HepG2 (cell line): ENCODE results near the gene SLC1A2. TPM values are rescaled to one million over a fixed set of nuclear protein-coding genes. Genes with fewer than 3 reads are reported as not detected.

Experiments
- AKAP8 ChIP-seq: sonication (generic); formaldehyde crosslinking; IDR thresholded peaks from 2 replicates; pipeline ENCODE4 v1.5.1; 2020; ENCODE audit warnings: mild to moderate bottlenecking, missing genetic modification reagents
- CHD4 ChIP-seq: fragments of 200-600 bp; sonication (generic); IDR thresholded peaks from 2 replicates; pipeline ENCODE4 v1.7.0; 2017; ENCODE audit warnings: mild to moderate bottlenecking, low read length, borderline replicate concordance
- DNMT3B ChIP-seq: conservative IDR thresholded peaks from 2 replicates; pipeline ENCODE4 v1.6.1; 2016; ENCODE audit warnings: missing biosample characterization, control low read depth
- GATAD2A ChIP-seq: IDR thresholded peaks from 2 replicates; pipeline ENCODE4 v1.6.1; 2016
- MIER2 ChIP-seq: IDR thresholded peaks from 2 replicates; pipeline ENCODE4 v1.6.1; 2016; ENCODE audit warnings: missing biosample characterization, missing genetic modification reagents
- NR2F2 ChIP-seq: IDR thresholded peaks from 2 replicates; pipeline ENCODE4 v1.6.1; 2012; ENCODE audit warnings: low read depth, inconsistent platforms, borderline replicate concordance
- SSRP1 ChIP-seq: IDR thresholded peaks from 2 replicates; pipeline ENCODE4 v1.6.1; 2016; ENCODE audit warnings: control low read depth
- ZNF512 ChIP-seq: sonication (generic); formaldehyde crosslinking; IDR thresholded peaks from 2 replicates; pipeline ENCODE4 v1.4.0; 2020; ENCODE audit warnings: mild to moderate bottlenecking, missing genetic modification reagents
- ZNF546 ChIP-seq: sonication (generic); formaldehyde crosslinking; conservative IDR thresholded peaks from 2 replicates; pipeline ENCODE4 v1.8.1; 2023; ENCODE audit warnings: mild to moderate bottlenecking, missing genetic modification reagents
- polyA plus RNA-seq, 8 experiments: library from polyadenylated mRNA; depleted of rRNA in 3 of 8; stranded (reverse) in 7 of 8; unstranded in 1 of 8; fragments of >200 nt; fragmentation: Illumina TruSeq in 4 of 8; extraction: Trizol in 4 of 8; gene quantifications; 2 replicates each; pipeline versions ENCODE4 v1.2.1 to v1.2.3, GENCODE V29; 2011 to 2016; ENCODE audit warnings: low read depth in 4 of 8, missing spikeins in 1 of 8, mixed read lengths in 1 of 8; ENCODE audit not compliant: insufficient read depth in 1 of 8
- total RNA-seq, 5 experiments: library from RNA; depleted of rRNA; stranded (reverse); fragments of >200 nt; fragmentation: Illumina TruSeq; extraction: Trizol; gene quantifications; 2 replicates each; pipeline ENCODE4 v1.2.3, GENCODE V29; 2016; ENCODE audit warnings: low read depth in 1 of 5
- TF ChIP-seq, protein P1 (sequence below): IDR thresholded peaks from 2 replicates; pipeline ENCODE4 v1.6.1; 2016
- TF ChIP-seq, protein P2 (sequence below): sonication (generic); formaldehyde crosslinking; IDR thresholded peaks from 2 replicates; pipeline ENCODE4 v1.5.0; 2020; ENCODE audit warnings: missing genetic modification reagents
- TF ChIP-seq, protein P3 (sequence below): sonication (generic); formaldehyde crosslinking; IDR thresholded peaks from 2 replicates; pipeline ENCODE4 v1.4.0; 2020; ENCODE audit warnings: missing genetic modification reagents, borderline replicate concordance
- TF ChIP-seq, protein P4 (sequence below): IDR thresholded peaks from 2 replicates; pipeline ENCODE4 v1.6.1; 2016; ENCODE audit warnings: control low read depth

Gene SLC1A2
- total and polyA plus RNA-seq, 2 of the 13 experiments (the other 11 are each of a cell fraction or from before 2014, with no cell fraction given): 23.2 to 43.2 TPM

DNA sequence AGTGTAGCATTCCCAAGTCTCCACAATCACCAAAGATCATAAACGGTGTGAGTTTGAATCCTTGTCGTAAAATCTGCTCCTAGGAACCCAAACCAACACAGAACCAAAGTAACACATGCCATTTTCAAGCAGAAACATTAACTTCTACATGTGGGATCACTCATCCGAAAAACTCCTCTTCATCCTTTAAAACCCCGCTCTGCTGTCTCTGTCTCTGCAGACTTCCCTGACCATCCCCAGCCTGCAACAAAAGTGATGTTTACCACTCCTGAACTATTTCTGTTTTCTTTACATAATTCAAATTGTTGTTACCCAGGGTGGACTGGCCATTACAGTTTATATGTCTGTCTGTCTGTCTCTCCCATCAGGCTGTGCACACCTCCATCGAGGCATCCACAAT, 54.0 kb downstream of the SLC1A2 start (continued):
- TF ChIP-seq, protein P1, sequence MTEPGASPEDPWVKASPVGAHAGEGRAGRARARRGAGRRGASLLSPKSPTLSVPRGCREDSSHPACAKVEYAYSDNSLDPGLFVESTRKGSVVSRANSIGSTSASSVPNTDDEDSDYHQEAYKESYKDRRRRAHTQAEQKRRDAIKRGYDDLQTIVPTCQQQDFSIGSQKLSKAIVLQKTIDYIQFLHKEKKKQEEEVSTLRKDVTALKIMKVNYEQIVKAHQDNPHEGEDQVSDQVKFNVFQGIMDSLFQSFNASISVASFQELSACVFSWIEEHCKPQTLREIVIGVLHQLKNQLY (CRISPR knock-in tag): no peak
- no peak for TF ChIP-seq NR2F2
- TF ChIP-seq, protein P2, sequence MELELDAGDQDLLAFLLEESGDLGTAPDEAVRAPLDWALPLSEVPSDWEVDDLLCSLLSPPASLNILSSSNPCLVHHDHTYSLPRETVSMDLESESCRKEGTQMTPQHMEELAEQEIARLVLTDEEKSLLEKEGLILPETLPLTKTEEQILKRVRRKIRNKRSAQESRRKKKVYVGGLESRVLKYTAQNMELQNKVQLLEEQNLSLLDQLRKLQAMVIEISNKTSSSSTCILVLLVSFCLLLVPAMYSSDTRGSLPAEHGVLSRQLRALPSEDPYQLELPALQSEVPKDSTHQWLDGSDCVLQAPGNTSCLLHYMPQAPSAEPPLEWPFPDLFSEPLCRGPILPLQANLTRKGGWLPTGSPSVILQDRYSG: no peak
- TF ChIP-seq GATAD2A: no peak
- no peak for TF ChIP-seq ZNF512 (CRISPR knock-in tag)
- no peak for TF ChIP-seq SSRP1 (CRISPR knock-in tag)
- no peak for TF ChIP-seq MIER2 (CRISPR knock-in tag)
- TF ChIP-seq, protein P3, sequence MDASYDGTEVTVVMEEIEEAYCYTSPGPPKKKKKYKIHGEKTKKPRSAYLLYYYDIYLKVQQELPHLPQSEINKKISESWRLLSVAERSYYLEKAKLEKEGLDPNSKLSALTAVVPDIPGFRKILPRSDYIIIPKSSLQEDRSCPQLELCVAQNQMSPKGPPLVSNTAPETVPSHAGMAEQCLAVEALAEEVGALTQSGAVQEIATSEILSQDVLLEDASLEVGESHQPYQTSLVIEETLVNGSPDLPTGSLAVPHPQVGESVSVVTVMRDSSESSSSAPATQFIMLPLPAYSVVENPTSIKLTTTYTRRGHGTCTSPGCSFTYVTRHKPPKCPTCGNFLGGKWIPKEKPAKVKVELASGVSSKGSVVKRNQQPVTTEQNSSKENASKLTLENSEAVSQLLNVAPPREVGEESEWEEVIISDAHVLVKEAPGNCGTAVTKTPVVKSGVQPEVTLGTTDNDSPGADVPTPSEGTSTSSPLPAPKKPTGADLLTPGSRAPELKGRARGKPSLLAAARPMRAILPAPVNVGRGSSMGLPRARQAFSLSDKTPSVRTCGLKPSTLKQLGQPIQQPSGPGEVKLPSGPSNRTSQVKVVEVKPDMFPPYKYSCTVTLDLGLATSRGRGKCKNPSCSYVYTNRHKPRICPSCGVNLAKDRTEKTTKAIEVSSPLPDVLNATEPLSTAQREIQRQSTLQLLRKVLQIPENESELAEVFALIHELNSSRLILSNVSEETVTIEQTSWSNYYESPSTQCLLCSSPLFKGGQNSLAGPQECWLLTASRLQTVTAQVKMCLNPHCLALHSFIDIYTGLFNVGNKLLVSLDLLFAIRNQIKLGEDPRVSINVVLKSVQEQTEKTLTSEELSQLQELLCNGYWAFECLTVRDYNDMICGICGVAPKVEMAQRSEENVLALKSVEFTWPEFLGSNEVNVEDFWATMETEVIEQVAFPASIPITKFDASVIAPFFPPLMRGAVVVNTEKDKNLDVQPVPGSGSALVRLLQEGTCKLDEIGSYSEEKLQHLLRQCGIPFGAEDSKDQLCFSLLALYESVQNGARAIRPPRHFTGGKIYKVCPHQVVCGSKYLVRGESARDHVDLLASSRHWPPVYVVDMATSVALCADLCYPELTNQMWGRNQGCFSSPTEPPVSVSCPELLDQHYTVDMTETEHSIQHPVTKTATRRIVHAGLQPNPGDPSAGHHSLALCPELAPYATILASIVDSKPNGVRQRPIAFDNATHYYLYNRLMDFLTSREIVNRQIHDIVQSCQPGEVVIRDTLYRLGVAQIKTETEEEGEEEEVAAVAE (CRISPR knock-in tag): no peak
- no peak for TF ChIP-seq CHD4
- TF ChIP-seq ZNF546 (CRISPR knock-in tag): no peak
- no peak for TF ChIP-seq AKAP8 (CRISPR knock-in tag)
- TF ChIP-seq, protein P4, sequence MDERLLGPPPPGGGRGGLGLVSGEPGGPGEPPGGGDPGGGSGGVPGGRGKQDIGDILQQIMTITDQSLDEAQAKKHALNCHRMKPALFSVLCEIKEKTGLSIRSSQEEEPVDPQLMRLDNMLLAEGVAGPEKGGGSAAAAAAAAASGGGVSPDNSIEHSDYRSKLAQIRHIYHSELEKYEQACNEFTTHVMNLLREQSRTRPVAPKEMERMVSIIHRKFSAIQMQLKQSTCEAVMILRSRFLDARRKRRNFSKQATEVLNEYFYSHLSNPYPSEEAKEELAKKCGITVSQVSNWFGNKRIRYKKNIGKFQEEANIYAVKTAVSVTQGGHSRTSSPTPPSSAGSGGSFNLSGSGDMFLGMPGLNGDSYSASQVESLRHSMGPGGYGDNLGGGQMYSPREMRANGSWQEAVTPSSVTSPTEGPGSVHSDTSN (CRISPR knock-in tag): no peak
- TF ChIP-seq DNMT3B (CRISPR knock-in tag): no peak
